H1 (cell line): ENCODE measurements around the gene ZNF799. TPM values are rescaled to one million over a fixed set of nuclear protein-coding genes. Genes with fewer than 3 reads are reported as not detected.

Experiments used
- ATF2 ChIP-seq: IDR thresholded peaks from 2 replicates; pipeline ENCODE4 v1.6.1; 2012; ENCODE audit warnings: low read length, inconsistent platforms
- CHD7 ChIP-seq: fragments of 300-600 bp; sonication (generic); IDR thresholded peaks from 2 replicates; pipeline ENCODE4 v1.7.1; 2012; ENCODE audit warnings: low read length, moderate library complexity, mild to moderate bottlenecking, inconsistent platforms; ENCODE audit not compliant: insufficient replicate concordance
- HDAC2 ChIP-seq, 2 experiments: fragments of 300-600 bp in 1 of 2; sonication (generic) in 1 of 2; IDR thresholded peaks; 2 replicates each; pipeline ENCODE4 v1.6.1; 2011 to 2012; ENCODE audit warnings: low read depth in 2 of 2, low read length in 2 of 2, mild to moderate bottlenecking in 2 of 2, moderate library complexity in 2 of 2, borderline replicate concordance in 1 of 2, inconsistent platforms in 1 of 2
- RFX5 ChIP-seq: IDR thresholded peaks from 2 replicates; pipeline ENCODE4 v1.6.1; 2011; ENCODE audit warnings: low read depth, low read length, improper control_type of control experiment, borderline replicate concordance
- SP1 ChIP-seq: IDR thresholded peaks from 2 replicates; pipeline ENCODE4 v1.6.1; 2011; ENCODE audit warnings: low read depth, low read length
- polyA plus RNA-seq, 7 experiments: library from polyadenylated mRNA; depleted of rRNA in 3 of 7; stranded (reverse) in 5 of 7; unstranded in 2 of 7; fragments of >200 nt in 5 of 7; fragments of 200-250 nt in 2 of 7; gene quantifications; 1 replicate in 5 of 7; 2 replicates in 1 of 7; 4 replicates in 1 of 7; pipeline versions ENCODE4 v1.2.1 to v1.2.3, GENCODE V29; 2011 to 2013; ENCODE audit warnings: missing spikeins in 2 of 7, mixed read lengths in 2 of 7
- total RNA-seq: library from RNA; stranded (reverse); fragmentation: NEBNext Ultra II Directional; extraction: Animal tissue kit (Norgen Biotek cat#: 25700); gene quantifications from 2 replicates; pipeline ENCODE4 v1.2.1, GENCODE V29; 2021
- TF ChIP-seq, protein P1 (sequence below): IDR thresholded peaks from 2 replicates; pipeline ENCODE4 v1.6.1; 2011; ENCODE audit warnings: low read length, improper control_type of control experiment

ZNF799 gene
- total and polyA plus RNA-seq, 2 of the 8 experiments (the other 6 are each of a cell fraction or from before 2014, with no cell fraction given), result 1.00 to 4.2 TPM

DNA sequence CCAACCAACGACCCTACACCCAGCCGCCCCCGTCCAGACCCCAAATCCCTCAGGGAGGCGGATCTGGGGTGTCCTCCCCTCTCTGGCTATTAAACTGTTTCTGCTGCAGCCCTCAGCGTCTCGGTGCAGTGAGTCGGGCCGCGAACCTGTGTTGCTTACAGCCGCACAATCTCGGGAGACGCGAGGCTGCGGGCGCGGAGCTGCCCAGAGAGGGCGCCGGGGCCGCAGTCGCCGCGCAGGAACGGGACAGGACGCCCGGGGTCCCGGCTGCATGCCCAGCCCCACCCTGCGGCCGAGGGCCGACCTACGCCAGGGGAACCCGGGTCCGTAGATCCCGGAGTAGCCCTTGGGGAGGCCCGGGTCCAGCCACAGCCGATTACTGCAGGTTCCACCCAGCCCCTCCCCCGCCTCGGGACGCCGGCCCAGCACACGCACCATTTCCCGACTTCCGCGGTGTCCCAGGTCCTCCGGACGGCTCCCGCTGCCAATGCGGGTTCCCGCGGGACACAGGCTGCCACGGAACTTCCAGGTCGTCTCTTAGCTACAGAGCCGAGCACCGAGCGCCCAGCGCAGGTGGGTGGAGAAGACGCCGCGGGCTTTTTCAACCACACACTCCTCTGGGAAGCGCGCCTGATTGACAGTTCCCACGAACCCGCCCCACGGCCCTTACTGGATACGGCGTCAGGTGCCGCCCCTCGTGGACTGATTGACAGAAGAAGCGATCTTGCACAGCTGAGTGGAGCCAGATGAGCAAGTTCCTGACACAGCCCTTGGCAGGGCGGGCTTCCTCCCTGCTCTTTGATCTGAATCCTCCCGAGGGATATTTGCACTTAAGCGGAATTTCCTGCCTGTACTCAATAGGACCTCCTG is at the start of gene ZNF799 (continued):
- TF ChIP-seq CHD7 (no peak), ATF2 (no peak), HDAC2 (IDR thresholded peaks at IDR 0.05; ENCODE audit: borderline replicate concordance in 1 of 2, low read depth in 2 of 2, low read length in 2 of 2) (peak; percentile 43 to 83; a peak in 1 of 4 replicates), SP1 (peak; percentile 75; the same call in 1 of the 2 replicates), RFX5 (no peak)
- TF ChIP-seq, protein P1, sequence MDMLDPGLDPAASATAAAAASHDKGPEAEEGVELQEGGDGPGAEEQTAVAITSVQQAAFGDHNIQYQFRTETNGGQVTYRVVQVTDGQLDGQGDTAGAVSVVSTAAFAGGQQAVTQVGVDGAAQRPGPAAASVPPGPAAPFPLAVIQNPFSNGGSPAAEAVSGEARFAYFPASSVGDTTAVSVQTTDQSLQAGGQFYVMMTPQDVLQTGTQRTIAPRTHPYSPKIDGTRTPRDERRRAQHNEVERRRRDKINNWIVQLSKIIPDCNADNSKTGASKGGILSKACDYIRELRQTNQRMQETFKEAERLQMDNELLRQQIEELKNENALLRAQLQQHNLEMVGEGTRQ, result peak; percentile 41; the same call in 1 of the 2 replicates
